ENCODE results near the gene KLK11.
"Not testable (repeated sequence)": the region's sequence is repeated elsewhere in the genome, so short reads cannot be mapped to it uniquely, and the experiment has no call there.

The KLK11 gene

DNA sequence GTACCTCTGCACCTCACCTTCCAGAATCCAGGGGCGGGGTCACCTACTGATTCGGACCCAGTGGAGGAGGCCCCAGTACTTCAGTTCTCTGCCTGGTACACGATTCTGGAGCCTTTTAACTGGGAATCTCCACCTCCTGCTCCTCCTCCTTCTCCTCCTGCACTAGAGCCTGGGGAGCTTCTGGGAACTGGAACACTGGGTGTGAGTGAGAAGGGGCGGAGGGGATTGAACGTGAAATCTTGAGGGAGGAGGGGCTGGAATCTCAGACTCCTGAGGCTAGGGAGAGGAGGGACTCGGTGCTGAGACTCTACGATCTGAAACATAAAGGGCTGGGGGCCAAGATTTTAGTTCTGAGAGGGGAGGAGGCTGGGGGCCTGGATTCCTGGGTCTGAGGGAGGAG lies 24.9 kb downstream of the KLK11 start, which contains the start of gene KLK8:
Gene KLK8 (minus strand): TSS at position 90 of the 400 bp plus-strand sequence. CDS start 437 bp downstream, outside the sequence.
- DNase-seq (ENCODE audit: extremely low read depth, low read depth), result no peak
- TF ChIP-seq, protein P1, sequence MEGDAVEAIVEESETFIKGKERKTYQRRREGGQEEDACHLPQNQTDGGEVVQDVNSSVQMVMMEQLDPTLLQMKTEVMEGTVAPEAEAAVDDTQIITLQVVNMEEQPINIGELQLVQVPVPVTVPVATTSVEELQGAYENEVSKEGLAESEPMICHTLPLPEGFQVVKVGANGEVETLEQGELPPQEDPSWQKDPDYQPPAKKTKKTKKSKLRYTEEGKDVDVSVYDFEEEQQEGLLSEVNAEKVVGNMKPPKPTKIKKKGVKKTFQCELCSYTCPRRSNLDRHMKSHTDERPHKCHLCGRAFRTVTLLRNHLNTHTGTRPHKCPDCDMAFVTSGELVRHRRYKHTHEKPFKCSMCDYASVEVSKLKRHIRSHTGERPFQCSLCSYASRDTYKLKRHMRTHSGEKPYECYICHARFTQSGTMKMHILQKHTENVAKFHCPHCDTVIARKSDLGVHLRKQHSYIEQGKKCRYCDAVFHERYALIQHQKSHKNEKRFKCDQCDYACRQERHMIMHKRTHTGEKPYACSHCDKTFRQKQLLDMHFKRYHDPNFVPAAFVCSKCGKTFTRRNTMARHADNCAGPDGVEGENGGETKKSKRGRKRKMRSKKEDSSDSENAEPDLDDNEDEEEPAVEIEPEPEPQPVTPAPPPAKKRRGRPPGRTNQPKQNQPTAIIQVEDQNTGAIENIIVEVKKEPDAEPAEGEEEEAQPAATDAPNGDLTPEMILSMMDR (IDR thresholded peaks at IDR 0.05; ENCODE audit: low read depth, low read length, missing control alignments), result no peak
- no peak within 1 kb of the TSS for H3K4me3 ChIP-seq (replicated peaks; ENCODE audit: low read depth, low read length)

DNA sequence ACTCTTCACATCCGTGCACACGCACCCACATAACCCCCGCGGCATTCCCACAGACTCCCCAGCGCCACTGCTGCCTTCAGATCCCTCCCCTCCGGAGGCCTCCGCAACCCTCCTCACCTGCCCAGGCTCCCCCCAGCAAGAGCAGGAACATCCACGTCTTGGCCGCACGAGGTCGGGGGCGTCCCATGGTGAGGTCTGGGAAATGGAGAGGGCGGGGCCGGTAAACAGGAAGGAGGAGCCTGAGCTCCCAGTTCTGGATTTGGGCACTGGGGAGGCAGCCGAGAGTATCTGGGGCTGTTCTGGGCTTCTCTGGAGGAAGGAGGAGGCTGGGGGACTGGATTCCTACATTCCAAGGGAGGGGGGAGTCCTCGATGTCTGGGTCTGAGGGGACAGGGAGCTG lies 25.4 kb downstream of the KLK11 start:
- H3K4me3 ChIP-seq (replicated peaks; ENCODE audit: low read depth, low read length), result no peak overlapping the region
- TF ChIP-seq, protein P1 (IDR thresholded peaks at IDR 0.05; ENCODE audit: low read depth, low read length, missing control alignments), result no peak
- DNase-seq (ENCODE audit: extremely low read depth, low read depth), result no peak

DNA sequence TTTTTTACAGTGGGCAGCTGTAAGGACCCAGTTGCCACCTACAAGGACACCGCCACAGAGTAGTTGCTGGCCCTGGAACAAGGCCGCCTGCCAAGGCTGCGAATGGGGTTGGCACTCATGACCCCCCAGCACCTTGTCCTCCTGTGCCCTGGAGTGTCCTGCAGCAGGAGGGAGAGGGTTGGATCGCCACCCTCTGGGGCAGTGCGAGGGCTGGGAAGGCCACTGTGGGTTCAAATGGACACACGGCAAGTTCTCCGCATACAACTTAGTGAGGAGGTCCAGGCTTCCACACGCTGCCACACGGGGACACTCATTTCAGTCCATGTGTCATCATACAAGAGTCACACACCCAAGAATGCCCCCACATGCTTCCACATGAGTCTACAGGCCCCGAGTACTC lies 26.0 kb downstream of the KLK11 start:
- DNase-seq (ENCODE audit: extremely low read depth, low read depth), result no peak
- TF ChIP-seq, protein P1 (IDR thresholded peaks at IDR 0.05; ENCODE audit: low read depth, low read length, missing control alignments), result no peak
- H3K4me3 ChIP-seq (replicated peaks; ENCODE audit: low read depth, low read length), result no peak overlapping the region

DNA sequence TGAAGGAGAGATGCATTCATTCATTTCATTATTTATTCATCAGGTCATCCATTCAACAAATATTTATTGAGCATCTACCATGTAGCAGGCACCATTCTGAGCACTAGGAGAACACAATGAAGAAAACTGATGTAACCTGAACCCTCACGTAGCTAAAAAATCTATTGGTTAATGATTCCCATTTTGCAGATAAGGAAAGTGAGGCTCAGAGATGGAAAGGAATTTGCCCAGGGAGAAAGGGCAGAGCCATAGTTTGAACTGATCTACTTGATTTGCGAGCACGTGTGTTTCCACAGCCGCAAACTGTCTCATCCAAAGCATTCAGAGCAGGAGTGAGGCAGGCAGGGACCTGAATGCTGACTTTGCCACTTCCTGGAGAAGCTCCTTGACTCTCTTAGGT lies 27.7 kb downstream of the KLK11 start:
- H3K4me3 ChIP-seq (replicated peaks; ENCODE audit: low read depth, low read length), result no peak overlapping the region
- TF ChIP-seq, protein P1 (IDR thresholded peaks at IDR 0.05; ENCODE audit: low read depth, low read length, missing control alignments), result no peak
- DNase-seq (ENCODE audit: extremely low read depth, low read depth), result no peak

DNA sequence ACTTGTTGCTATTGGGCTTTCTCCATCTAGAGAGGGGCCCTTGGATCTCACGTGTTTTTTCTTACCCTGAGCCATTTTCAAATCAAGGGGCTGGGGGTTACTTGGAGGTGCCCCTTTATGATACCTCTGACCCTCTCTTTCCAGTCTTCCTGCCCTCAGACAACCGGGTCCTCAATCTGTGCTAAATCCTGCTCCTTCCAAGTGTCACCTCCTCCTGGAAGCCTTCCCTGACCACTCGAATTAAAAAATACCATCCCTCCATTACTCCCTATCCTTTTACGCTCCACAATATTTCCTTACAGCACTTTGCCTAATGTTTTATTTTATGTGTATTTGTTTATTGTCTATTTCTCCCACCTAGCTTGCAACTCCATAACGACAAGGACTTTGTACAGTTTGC lies 28.4 kb downstream of the KLK11 start:
- TF ChIP-seq, protein P1 (IDR thresholded peaks at IDR 0.05; ENCODE audit: low read depth, low read length, missing control alignments), result no peak

DNA sequence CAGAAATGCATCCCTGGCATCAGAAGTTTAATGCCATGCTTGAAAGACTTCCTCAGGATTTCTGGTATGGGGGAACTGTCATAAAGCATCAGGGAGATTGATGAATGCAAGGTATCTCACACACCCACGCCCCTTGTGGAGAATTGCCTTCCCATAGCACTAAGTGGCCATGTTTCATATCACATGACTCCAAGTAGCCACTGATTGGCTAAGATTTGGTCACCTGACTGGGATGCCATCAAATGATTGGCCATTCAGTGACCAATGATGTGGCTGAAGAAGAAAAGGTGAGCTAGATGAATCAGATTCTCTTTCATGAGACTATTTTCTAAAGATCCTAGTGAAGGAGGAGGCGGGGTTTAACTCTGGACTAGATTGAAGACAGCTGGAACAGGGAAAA lies 32.3 kb downstream of the KLK11 start:
- H3K4me3 ChIP-seq (replicated peaks; ENCODE audit: low read depth, low read length), result no peak overlapping the region
- TF ChIP-seq, protein P1 (IDR thresholded peaks at IDR 0.05; ENCODE audit: low read depth, low read length, missing control alignments), result no peak
- no peak for DNase-seq (ENCODE audit: extremely low read depth, low read depth)

More for the DNA sequence above, 28.4 kb downstream of the KLK11 start:
- no peak for DNase-seq (ENCODE audit: extremely low read depth, low read depth)
- H3K4me3 ChIP-seq (replicated peaks; ENCODE audit: low read depth, low read length), result no peak overlapping the region

DNA sequence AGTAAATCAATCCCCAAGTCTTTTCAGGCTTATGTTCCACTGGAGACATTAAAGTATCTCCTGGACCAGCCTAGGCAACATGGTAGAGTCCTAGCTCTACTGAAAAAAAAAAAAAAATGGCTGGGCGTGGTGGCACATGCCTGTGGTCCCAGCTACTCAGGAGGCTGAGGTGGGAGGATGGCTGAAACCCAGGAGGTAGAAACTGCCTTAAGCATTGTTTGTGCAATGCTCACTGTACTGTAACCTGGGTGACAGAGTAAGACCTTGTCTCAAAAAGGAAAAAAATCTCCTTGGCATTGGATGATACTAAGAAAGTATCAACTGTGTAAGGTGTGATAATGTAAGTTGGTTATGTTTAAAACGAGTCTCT lies 33.8 kb downstream of the KLK11 start:
- DNase-seq (ENCODE audit: extremely low read depth, low read depth), result no peak
- TF ChIP-seq, protein P1 (IDR thresholded peaks at IDR 0.05; ENCODE audit: low read depth, low read length, missing control alignments), result no peak
- no peak overlapping the region for H3K4me3 ChIP-seq (replicated peaks; ENCODE audit: low read depth, low read length)

DNA sequence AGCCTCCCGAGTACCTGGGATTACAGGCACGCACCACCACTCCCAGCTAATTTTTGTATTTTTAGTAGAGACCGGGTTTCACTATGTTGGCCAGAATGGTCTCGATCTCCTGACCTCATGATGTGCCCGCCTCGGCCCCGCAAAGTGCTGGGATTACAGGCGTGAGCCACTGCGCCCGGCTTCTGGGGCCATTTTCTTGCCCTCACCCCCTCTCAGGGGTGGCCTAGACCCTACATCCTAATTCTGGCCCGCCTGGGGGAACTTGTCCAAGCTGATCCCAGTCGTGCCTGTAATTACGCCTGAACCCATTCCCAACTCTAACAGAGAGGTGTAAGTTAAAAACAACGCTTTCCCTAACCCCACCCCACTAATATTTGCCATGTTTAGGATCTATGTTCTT lies 42.0 kb downstream of the KLK11 start:
- DNase-seq (ENCODE audit: extremely low read depth, low read depth); H3K4me3 ChIP-seq (replicated peaks; ENCODE audit: low read depth, low read length): not testable (repeated sequence)
